ENCODE measurements around the gene ACSL1.
"Not testable (repeated sequence)": the region's sequence is repeated elsewhere in the genome, so short reads cannot be mapped to it uniquely, and the experiment has no call there.

The ACSL1 gene

DNA sequence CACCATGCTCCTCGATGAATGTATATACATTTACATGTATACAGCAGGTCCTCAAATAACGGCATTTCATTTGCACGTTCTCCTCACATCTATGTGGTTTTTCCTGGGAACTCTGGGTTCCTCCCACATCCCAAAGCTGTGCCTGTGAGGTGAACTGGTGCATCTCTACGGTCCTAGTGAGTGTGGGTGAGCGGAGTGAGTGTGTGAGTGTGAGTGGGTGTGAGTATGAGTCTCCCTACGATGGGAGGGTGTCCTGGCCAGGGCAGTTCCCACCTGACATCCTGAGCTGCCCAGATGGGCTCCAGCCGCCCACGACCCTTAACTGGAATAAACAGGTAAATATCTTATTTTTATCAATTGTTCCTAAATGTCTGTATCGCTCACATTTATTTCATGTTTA lies 40.0 kb downstream of the ACSL1 start:
- DNase-seq, result no peak

DNA sequence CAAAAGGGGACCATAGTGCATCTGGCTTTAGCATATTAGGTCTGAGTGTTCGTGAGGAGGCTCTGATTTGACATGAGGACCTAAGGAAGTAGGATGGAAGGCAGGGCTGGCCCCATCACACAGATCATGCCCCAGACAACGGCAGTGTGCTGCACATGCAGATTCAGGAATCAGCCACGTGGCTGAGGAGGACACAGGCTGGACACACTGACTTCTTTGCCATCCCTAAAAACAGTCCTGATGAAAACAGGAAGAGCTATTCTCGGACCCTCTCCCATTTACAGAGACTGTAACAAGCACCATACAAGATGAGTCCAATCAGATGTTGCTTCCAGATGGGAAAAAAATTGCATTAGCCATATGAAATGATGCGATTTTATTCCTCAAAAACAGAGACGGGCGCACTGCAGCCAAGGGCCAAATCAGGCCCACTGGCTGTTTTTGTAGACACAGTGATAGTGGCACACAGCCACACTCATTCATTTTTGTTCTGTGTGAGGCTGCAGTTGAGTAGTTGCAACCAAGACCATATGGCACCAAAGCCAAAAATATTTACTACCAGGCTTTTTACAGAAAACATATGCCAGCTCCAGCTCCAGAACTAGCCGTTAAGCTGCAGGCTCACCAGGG lies 41.0 kb downstream of the ACSL1 start:
- DNase-seq, result no peak

DNA sequence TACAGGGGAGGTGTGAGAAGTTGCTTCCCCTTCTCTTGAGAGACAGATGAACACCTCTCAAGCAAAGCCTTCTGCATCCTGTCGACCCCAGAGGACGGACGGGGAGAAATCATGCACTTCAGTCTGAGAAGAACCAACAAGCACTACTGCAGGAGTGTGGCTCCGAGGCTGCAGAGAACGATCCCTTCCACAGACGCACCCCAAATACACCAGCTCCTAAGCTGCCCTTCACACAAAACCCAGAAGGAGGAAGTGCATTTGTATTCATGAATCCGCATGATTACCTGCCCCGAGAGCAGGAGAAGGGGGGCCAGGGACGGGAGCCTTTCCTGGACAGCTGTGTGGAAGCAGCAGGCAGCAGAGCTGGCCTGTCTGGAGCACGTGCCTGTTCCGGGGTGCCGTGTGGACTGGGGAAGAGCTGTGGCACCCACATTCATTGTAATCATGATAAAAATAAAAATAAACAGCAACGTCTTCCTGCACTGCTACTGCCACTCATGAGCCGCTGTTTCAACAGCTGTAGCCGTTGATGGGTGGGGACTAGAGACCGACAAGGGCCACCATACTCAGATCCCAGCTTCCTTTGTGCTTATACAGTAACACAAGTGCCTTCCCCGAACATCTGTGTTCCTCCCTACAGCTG lies 42.9 kb downstream of the ACSL1 start:
- peak; percentile 38 for DNase-seq

DNA sequence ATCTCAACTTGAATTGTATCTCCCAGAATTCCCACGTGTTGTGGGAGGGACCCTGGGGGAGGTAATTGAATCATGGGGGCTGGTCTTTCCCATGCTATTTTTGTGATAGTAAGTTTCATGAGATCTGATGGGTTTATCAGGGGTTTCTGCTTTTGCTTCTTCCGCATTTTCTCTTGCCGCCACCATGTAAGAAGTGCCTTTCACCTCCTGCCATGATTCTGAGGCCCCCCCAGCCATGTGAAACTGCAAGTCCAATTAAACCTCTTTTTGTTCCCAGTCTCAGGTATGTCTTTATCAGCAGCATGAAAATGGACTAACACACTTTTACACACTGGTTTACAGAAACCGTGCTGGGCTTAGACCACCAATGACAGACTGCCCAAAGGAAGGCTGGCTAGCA lies 46.6 kb downstream of the ACSL1 start:
- DNase-seq, result not testable (repeated sequence)

DNA sequence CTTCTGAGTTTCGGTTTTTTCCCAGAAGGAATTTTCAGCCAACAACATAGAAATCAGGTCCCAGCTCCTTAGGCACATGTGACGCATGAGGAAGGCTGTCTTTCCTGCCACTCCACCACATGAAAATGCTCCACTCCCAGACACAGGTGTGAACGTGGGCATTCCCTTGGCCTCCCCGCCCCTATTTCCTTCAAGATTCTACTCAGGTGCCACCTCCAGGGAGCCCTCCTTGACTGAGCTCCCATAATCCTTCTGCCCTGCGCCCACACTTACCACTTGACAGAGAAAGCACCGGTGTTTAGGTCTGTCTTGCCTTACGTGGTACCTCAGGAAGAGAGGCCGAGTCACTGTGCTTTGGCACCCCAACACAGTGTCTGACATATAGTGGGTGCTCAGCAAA lies 47.4 kb downstream of the ACSL1 start:
- no peak for DNase-seq

DNA sequence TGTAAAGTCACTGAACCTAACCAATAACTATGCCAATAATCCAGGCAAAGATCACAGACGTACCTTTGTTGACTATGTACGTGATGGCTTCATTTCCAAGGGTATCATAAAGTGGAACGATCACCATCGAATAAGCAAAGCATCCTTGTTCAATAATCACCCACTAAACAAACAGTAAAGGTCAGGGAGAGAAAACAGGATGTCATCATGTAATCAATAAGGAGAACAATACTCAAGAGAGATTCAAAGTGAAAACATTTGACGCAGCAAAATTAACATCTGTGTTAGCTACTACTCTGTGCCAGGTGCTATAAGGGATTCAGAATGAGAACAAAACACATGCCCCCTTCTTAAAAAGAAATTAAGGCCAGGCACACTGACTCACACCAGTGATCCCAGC lies 48.9 kb downstream of the ACSL1 start:
- DNase-seq, result no peak

DNA sequence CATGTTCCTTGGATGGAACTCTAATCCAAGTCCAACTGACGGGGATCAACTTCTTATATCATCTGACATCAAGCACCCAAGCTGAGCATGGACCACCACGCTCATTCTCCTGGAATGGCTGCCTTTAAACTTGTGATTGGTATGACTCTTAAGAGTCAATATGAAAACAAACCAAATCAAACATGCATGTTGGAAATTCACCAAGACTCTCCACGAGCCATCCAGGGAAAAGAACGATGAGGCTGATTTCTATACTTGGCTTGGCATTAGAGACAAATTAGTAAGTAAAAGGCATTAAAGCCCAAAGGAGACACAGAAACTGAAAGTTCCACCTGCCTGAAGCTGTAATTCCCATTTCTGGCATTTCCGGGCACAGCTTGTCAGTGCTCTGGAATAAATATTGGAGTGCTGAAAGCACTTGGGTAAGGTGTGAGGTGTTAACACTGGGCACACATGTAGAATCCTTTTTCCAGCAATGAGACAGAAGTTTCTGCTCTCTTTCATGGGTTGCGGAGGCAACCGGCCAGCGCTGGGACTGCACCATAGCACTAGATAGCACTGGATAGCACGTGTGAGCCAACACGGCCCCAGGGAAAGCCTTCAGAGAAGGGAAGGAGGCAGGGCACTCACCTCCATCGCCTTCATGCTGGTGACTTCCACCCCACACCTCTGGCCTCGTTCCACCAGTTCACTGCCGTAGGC lies 49.8 kb downstream of the ACSL1 start:
- DNase-seq, result no peak

DNA sequence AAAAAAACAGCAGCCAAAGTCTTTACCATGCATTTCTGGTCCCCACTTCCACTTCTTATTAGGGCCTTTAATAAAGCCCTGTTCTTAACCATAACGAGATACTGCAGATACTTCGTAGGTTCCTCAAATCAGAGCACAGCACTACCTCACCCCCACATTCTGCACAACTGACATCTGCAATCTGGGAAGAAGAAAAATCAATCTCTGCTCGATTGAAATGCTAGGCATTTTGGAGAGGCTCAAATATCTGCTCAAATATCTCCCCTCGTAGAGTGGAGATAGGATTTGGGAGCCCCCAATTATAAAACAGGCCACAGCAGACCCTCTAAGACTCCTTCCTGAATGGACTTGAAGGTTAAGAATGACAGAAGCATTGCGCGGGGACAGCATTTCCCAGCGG lies 51.6 kb downstream of the ACSL1 start:
- DNase-seq, result no peak

DNA sequence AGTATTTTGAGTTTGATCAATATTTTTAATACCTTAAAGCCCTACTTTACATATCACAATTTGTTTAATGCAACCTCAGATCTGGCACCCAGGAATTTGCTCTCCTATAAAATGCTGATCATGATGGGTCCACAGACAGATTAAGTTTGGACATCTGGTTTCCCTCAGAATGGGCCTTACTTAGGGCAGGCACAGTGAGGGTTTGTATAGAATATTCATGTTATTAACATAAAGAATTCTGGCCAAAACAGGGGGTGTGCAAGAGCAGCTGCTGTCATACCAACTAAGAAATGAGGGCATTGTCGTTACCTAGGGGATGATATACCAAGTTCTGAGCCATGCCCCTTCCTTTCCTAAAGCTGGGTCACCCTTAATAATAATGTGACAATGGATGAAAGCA lies 54.4 kb downstream of the ACSL1 start:
- no peak for DNase-seq

DNA sequence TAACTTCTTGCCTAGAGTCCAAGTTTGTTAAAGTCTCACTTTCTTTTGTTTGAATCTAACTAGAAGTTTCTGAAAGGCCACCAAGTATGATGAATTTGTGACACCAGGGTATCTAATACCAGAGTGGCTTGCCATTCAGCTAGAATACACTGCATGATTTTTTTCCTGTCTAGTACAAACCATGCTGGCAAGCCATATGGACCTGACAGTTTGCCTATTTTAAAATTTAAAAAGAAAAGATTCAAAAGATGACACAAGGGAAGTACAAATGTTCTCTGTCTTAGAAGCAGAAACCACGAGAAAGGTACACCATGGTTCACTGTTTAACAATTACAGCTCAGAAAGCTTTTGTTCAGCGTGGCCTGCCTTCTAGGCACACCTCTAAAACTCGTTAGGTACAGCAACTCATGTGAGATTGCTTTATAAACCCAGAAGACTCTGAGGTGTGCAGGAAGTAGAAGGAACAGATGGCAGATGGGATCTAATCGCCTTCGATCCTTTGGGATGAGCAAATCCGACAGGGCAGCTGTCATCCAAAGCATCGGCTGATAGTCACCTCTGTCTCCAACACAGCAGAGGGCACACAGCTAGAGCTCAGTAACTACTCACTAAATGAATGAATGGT lies 56.5 kb downstream of the ACSL1 start:
- DNase-seq, result no peak

DNA sequence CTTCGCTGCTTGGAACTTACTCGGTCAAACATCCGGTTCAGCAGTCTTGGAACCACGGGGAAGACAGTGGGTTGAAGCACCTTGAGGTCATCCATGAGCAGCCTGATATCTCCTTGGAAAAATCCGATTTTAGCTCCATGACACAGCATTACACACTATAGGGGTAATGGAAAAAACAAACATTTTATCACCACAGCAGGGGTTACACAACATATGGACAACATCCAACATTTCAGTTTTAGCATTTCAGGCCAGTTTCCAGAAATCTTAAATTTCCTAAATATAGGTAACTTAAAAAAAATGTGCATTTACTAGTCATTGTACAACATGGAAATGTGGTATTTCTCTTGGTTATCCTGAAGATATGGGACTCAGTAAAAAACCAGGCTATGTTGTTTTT lies 57.5 kb downstream of the ACSL1 start:
- DNase-seq, result no peak

DNA sequence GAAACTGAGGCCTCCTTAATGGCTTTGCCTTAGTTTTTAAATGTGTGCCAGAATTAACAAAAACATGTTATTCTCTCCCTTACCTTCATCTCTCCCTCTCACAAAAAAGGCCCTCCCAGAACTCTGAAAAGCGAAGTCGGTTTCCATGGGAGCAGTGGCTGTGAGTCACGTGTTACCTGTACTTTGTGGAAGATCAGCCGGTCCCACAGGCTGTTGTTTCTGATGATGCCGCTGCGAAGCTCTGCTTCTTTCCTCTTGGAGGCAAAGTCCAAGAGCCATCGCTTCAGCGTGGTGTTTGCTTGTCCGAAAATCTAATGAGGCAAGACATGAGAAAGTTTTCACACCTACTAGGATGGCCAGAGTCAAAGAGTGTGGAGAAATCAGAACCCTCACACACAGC lies 59.3 kb downstream of the ACSL1 start:
- no peak for DNase-seq

DNA sequence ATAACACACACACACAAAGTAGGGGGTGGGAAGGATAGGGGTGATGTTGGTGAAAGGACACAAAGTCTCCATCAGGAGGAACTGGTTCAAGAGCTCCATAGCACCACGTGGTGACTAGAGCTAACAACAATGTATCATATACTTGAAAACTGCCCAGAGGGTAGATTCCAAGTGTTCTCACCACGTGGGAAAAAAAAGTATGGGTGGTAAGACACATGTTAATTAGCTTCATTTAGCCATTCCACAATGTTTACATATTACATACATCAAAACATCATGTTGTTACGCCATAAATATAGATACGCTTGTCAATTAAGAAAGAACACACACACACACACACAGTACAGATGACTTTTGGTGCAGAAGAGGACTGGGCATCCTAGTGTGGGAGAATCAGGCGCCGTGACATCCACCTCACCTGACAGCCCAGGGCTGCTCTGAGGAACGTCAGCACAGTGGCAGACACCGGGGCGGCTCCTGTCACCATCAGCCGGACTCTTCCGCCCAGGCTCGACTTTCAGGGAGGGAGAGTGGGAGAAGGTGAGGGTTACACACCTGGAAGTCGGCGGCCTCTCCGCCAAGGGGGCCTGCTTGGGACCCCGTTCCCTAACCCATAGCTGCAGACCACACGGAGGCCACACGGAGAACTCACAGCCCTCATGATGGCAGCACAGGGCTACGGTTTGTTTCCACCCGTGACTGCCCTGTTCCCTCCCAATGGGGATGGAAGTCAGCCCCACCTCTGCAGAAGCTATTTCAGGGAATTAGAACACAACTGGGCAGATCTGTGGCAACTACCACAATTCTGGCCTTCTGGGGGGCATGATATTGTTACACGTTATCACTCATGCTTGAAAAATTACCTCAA lies 60.1 kb downstream of the ACSL1 start:
- no peak for DNase-seq

DNA sequence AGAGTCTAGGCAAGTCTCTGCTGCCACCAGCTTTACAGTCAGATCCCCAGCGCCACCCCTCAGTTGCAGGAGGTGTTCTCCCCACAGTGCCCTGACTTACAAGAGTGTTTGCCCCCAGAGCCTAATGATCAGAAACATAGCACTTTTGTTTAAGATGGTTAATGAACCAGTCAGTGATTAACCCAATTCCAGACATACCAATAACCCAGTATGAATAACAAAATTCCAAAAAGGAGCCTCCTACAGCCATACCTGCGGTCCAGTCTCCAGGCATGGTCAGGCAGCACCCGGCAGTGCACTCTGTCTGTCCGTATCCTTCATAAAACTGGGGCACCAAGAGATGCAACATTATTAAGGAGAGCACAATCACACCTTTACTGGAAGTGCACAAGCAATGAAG lies 61.2 kb downstream of the ACSL1 start:
- DNase-seq, result no peak

DNA sequence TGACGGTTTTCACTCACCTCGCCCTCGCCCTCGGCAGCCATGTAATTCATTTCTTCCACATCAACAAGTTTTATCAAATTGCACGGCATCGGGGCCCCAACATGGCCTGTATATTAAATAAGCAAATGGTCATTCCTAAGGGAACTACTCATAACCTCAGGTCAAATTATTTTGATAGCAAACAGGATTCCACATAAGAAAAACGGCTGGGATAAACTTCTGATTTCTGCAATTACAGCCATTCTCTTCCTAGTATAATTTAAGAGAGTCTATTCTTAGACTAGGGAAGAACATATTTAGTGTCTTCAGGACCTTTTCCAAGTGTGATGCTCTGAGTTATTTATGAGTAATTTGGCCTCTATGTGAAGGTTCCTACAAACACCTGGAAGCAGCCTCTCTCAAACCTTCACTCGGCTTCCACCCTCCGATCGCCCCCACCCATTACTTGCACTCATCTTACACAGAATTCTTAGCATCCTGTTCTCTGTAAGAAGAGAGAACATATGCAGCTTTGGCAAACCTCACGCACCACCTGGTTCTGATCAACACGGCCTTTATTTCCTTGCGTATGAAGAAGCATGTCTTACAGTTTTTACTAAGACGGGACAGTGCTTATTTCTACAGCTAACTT lies 62.5 kb downstream of the ACSL1 start:
- DNase-seq, result no peak

DNA sequence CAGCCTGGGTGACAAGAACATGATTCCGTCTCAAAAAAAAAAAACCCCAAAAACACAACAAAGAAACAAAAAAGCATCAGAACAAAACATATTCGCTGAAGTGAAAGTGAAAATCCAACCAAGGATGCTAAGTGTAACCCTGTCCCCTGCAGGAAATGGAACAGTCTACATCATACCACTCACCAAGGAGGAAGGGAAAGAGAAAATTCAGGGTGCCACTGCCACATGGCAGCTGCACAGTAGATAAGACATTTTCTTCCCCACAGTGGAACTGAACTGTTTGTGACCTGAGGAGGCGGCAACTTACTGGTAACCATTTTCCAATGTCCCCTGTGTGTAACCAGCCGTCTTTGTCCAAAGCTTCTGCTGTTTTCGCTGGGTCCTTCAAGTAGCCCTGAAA lies 63.7 kb downstream of the ACSL1 start:
- DNase-seq, result no peak

DNA sequence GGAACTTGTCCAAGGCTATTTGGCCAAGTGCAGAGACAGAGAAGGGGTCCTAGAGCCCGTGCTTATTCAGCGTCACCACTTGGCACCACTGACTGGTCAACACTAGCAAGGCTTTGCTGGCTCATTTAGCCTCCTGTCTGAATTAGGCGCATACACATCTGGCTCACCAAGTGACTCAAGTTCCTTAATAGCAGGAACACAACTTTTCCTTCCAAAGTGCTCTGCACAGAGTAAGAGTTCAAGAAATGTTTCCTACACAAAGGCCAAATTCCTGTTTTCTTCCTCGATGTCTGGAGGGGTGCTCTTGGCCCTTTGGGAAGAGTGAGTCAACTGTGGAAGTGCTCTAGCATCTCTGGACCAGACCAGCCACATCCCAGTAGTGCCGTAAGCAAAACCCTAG lies 65.1 kb downstream of the ACSL1 start:
- DNase-seq, result no peak

DNA sequence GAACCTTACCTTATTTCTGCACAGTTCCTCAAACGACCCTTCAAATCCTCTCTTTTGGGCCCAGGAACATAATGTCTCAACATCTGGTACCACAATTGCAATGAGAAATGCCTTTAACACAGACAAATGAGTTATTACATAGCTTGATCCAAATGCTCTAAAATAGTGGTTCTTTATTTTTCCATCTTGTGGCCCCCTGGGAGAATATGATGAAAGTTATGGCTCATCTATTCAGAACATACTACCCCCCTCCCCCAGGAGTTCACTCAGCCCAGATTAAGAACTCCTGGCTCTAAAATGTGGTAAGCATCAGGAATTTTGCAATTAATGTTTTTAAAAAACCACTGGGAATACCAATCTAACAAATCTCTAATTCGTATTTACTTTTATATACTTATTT lies 68.0 kb downstream of the ACSL1 start:
- DNase-seq, result no peak

DNA sequence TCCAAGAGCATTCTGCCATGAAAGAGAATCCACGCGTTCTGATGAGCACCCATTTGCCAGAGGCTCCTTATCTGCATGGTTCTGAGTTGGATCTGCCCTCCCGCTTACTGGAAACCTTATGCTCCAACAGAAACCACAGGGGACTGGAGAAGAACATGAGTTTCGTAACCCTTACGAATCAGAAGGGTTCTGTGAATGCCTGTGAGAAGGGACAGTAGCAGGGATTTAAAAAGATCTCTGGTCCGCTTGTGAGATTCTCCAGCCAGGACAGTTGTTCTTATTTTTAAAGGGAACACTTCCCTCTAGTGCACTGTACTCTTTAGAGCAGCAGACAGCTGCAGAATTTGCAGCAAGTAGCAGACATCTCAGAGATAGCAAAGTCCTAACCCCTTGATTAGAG lies 69.4 kb downstream of the ACSL1 start:
- DNase-seq, result no peak

DNA sequence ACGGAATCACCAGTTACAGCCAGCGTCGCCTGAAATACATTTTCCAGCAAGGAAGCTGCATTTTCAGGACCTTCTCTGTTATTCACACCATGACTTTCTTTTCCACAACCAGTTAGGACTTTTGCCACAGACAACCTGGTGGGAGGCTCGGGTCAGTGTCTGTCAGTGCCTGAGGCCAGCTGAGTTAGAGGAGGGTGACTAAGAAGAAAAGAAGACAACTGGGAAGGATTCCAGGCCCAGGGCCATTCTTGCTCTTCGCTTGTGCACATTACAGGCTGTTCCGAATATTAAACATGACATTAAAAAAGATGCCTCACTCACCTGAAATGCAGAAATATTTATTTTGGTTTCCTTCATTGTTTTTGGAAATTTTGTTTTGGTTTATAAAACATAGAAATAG lies 70.5 kb downstream of the ACSL1 start:
- no peak for DNase-seq

DNA sequence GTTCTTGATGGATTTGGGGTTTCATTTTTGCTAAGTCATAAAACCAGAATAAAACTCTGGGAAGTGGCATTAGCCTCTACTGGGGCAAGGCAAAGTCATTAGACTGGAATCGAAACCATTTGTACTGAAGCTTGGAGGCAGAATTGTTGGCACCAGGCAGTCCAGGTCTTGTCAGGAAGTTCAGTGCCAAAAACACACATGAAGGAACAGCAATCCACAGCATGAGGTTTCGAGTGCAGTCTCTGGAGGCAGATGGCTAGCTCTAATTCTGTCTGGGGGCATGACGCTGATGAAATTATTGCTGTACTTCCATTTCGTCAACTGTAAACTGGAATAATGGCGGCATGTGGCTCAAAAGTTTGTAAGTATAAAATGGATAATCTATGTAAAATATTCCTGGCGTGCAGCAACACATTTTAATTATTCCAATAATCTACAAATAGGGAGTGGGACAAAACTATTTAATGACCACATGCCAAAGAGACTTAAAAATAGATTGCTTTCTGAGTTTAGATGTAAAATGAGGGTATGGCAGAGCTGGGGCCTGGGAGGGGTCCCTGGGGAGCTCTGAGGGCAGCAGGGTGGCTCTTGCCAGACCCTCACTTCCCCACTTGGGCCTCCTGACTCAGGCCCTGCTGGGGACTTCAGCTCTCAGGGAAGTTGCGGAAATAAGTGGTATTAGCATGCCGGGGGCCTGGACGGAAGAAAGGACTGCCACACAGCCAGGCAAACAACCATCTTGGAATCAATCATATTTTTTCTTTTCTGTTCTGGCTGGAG lies 73.1 kb downstream of the ACSL1 start:
- DNase-seq, result no peak

DNA sequence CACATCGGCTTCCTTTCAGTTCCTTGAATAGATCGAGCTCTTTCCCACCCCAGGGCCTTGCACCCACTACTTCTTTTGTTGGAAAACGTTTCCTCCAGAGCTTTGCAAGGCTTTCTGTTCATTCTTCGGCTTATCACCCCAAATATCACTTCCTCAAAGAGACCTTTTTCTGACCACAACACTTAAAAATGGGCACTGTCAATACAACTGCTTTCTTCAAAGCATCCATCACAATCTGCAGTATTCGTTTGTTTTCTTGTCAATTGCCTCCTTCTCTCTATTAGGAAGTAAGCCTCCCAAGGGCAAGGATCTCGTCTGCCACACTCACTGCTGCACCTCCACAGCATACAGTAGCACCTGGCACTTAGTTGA lies 74.2 kb downstream of the ACSL1 start:
- DNase-seq, result no peak
